Measurements from ENCODE around the gene TRPM8.

DNA sequence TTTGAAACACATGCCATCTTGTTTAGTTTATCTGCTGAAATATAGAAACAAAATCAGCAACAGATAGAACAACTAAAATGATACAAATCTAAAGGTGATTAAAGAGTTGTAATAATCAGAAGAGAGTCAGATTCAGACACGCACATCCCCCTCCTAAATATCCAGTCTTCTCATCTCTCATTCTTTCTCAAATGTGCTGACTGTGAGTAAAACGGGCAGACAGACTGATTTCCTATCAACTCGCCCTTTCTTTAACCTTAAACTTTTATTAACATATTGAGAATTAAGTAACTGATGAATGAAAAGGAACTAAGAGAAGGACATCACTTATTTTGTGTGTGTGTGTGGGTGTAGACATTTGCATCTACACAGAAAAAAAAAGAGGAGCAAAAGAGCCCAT lies 98.7 kb downstream of the TRPM8 start:
- no peak for TF ChIP-seq CTCF (IDR thresholded peaks at IDR 0.05; ENCODE audit: low read length)
- TF ChIP-seq EZH2 (IDR thresholded peaks at IDR 0.05; ENCODE audit: borderline replicate concordance, low read length), result no peak
